Natural killer cell treated with Interleukin-12 subunit alpha and Interleukin-12 subunit beta and Interleukin-15 and Interleukin-18, amount 100 ng/mL, for 72 hours (primary cell): ENCODE measurements around the gene FZR1. TPM values are rescaled to one million over a fixed set of nuclear protein-coding genes. Genes with fewer than 3 reads are reported as not detected.
"Not testable (repeated sequence)": the region's sequence is repeated elsewhere in the genome, so short reads cannot be mapped to it uniquely, and the experiment has no call there.

Source experiments
- ATAC-seq, 2 donors: fragments of 150-1000 bp; cut with Tn5 transposase in 1 of 2; sonication (Bioruptor Pico), chemical (Tn5 transposase) in 1 of 2; 2 replicates each; pipeline ENCODE4 v1.10.0; 2021
- DNase-seq: peaks from one replicate; pipeline ENCODE4 v3.0.0; 2022; ENCODE audit warnings: low spot score
- H3K27ac Mint-ChIP-seq, 2 donors: 1 replicate in 1 of 2; 2 replicates in 1 of 2; pipeline ENCODE4 v1.8.0; 2022; ENCODE audit warnings: mixed read lengths in 2 of 2, mild to moderate bottlenecking in 1 of 2, moderate library complexity in 1 of 2
- H3K27me3 Mint-ChIP-seq, 2 donors: 1 replicate in 1 of 2; 2 replicates in 1 of 2; pipeline ENCODE4 v1.8.0; 2022; ENCODE audit warnings: mixed read lengths in 2 of 2
- H3K36me3 Mint-ChIP-seq: one replicate; pipeline ENCODE4 v1.8.0; 2022; ENCODE audit warnings: mixed read lengths
- H3K4me1 Mint-ChIP-seq, 2 donors: 1 replicate in 1 of 2; 2 replicates in 1 of 2; pipeline ENCODE4 v1.8.0; 2022; ENCODE audit warnings: low read depth in 2 of 2, mixed read lengths in 2 of 2, mild to moderate bottlenecking in 1 of 2
- H3K4me3 Mint-ChIP-seq: one replicate; pipeline ENCODE4 v1.8.0; 2022; ENCODE audit warnings: mixed read lengths
- H3K9me3 Mint-ChIP-seq: 2 replicates; pipeline ENCODE4 v1.8.0; 2022; ENCODE audit warnings: mixed read lengths
- total RNA-seq, 2 donors: library from RNA; stranded (reverse); gene quantifications; one replicate each; pipeline ENCODE4 v1.2.3, GENCODE V29; 2022

Gene FZR1
- total RNA-seq, 2 donors from 2014 or later = 51.4 to 63.0 TPM

DNA sequence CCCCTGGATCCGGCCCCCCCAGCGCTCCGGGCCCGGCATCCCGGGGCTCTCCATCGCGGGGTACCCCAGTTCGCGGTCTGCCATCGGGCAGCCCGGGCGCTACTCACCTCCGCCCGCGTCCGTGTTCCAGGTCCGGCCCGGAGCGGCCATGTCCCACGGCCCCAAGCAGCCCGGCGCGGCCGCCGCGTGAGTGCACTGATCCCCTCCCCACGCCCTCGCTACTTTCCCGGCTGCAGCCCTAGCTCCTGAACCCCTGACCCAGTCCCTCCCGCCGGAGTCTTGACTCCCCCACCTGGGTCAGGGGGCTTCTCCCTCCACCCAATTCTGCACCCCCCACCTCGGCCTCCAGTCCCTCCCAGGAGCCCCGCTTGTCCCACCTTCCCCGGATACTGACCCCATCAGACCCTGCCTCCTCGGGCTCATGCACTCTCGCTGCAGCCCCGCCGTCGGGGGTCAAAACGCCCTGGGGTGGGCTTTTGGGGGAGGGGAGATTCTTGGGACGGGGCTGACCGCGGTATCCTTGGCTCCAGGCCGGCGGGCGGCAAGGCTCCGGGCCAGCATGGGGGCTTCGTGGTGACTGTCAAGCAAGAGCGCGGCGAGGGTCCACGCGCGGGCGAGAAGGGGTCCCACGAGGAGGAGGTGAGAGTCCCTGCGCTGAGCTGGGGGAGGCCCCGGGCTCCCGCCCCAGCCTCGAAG, 67.2 kb downstream of the FZR1 start:
- Mint-ChIP-seq H3K27ac (no peak overlapping the region), H3K4me1 (peaks cover 8 to 18% of the 10 kb centered on the region in 2 donors), H3K9me3 (no peaks in the 10 kb centered on the region), H3K36me3 (no peaks in the 10 kb centered on the region), H3K4me3 (peak overlapping the region; percentile 81), H3K27me3 (no peaks in the 10 kb centered on the region)
- no peak for DNase-seq
- peak; percentile 2 to 11 for ATAC-seq

DNA sequence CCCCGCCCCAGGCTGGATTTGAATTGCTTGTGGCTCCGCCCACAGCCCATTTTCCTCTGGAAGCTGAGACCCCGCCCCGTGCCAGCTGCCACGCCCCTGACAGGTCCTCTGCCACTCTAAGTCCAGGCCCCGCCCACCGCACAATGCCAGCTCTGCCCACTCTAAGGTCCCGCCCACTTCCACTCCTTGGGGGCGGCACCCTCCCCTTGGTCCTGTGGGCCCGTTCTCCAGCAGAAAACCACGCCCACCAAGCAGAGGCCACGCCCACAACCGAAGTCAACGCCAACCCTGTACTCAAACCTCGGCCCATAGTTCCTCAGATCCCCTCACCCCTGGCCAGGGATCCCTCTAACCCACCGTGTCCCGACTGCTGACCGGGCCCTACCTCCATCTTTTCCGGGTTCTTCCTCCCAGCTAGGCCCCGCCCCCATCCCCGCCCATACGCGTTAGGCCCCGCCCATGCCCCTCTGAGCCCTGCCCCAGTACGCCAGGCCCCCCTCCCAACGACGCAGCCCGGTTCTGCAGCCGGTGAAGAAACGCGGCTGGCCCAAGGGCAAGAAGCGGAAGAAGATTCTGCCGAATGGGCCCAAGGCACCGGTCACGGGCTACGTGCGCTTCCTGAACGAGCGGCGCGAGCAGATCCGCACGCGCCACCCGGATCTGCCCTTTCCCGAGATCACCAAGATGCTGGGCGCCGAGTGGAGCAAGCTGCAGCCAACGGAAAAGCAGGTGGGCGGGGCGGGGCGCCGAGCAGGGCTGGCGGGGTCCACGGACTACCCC, 67.9 kb downstream of the FZR1 start:
- Mint-ChIP-seq H3K36me3 (no peaks in the 10 kb centered on the region), H3K9me3 (no peaks in the 10 kb centered on the region), H3K27ac (no peak overlapping the region), H3K27me3 (no peaks in the 10 kb centered on the region), H3K4me3 (peak overlapping the region; percentile 81), H3K4me1 (peaks cover 8 to 18% of the 10 kb centered on the region in 2 donors)
- peak; percentile 88 for DNase-seq
- peak; percentile 55 to 64 for ATAC-seq

DNA sequence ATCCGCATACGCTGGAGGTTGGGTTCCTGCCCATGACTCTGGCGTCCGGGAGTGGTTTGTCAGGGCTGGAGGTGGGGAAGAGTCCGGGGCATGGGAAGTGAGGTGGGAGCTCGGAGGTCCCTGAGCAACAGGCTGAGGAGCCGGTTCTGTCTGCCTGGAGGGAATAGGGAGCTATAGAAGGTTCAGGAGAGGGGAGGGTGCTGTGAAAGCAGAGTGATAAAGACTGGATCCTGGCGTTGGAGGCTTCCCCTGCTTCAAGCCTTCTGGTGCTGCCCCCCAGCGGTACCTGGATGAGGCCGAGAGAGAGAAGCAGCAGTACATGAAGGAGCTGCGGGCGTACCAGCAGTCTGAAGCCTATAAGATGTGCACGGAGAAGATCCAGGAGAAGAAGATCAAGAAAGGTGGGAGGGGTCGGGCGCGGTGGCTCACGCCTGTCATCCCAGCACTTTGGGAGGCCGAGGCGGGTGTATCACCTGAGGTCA, 69.2 kb downstream of the FZR1 start:
- Mint-ChIP-seq H3K27ac (no peak overlapping the region), H3K36me3 (no peaks in the 10 kb centered on the region), H3K9me3 (no peaks in the 10 kb centered on the region), H3K4me1 (peaks cover 8 to 18% of the 10 kb centered on the region in 2 donors), H3K27me3 (no peaks in the 10 kb centered on the region), H3K4me3 (no peak overlapping the region)
- ATAC-seq = no peak
- DNase-seq = no peak

DNA sequence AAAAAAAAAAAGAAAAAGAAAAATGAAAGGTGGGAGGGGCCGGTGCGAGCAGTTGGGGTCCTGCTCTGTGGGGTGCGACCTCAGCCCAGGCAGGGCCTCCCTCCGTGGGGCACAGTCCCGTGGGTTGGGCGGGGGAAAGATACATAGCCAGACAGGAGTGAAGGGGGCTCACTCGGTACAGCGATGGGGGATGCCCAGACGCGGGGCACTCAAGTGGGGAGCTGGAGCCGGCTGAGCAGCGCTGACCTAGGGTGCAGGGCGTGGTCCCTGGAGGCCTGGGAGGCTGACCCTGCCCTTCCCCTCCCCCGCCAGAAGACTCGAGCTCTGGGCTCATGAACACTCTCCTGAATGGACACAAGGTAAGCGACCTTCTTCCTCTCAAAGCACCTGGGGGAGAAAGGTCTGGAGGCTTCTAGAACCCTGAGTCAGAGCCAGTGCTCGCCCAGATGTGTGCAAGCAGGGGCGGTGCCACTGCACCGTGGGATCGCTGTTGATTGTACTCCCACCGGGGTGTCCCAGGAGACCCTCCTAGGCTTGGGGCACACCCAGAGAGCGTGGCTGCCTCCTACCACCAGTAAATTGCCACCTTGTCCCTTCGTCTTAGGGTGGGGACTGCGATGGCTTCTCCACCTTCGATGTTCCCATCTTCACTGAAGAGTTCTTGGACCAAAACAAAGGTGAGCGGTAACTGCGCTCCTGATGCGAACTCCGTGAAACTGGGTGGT, 70.0 kb downstream of the FZR1 start:
- ATAC-seq = no peak
- H3K9me3 Mint-ChIP-seq = no peaks in the 10 kb centered on the region
- H3K27ac Mint-ChIP-seq = no peak overlapping the region
- no peak overlapping the region for H3K4me3 Mint-ChIP-seq
- H3K27me3 Mint-ChIP-seq = no peaks in the 10 kb centered on the region
- DNase-seq = no peak
- H3K4me1 Mint-ChIP-seq = peaks cover 8 to 18% of the 10 kb centered on the region in 2 donors
- no peaks in the 10 kb centered on the region for H3K36me3 Mint-ChIP-seq

DNA sequence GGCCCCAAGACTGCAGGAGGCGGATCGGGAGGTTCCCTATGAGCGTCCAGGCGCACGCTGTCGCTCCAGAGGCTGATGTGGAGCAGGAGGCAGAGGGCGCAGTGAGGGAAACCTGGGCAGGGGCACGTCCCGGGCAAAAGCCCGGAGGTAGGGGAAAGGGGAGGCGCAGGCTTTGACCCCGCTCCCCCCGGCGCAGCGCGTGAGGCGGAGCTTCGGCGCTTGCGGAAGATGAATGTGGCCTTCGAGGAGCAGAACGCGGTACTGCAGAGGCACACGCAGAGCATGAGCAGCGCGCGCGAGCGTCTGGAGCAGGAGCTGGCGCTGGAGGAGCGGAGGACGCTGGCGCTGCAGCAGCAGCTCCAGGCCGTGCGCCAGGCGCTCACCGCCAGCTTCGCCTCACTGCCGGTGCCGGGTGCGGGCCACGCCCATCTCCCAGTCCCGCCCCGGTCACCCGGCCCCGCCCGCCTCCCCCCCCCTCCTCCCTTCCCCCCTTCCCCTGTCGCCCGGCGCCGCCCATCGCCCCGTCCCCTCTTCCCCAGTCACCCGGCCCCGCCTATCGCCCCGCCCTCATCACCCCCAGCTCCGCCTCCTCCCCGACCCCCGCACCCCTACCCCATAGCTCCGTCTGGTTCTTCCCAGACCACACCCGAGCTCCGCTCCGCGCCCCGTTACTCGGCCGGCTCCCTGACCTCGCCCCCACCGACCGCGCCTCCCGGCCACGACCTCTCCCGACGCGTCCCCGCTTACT, 70.8 kb downstream of the FZR1 start:
- DNase-seq (no peak), ATAC-seq (no peak)
- Mint-ChIP-seq H3K27ac (no peak overlapping the region), H3K9me3 (no peaks in the 10 kb centered on the region), H3K4me1 (peaks cover 4 to 15% of the 10 kb centered on the region in 2 donors), H3K36me3 (no peaks in the 10 kb centered on the region), H3K27me3 (no peaks in the 10 kb centered on the region), H3K4me3 (no peak overlapping the region)

DNA sequence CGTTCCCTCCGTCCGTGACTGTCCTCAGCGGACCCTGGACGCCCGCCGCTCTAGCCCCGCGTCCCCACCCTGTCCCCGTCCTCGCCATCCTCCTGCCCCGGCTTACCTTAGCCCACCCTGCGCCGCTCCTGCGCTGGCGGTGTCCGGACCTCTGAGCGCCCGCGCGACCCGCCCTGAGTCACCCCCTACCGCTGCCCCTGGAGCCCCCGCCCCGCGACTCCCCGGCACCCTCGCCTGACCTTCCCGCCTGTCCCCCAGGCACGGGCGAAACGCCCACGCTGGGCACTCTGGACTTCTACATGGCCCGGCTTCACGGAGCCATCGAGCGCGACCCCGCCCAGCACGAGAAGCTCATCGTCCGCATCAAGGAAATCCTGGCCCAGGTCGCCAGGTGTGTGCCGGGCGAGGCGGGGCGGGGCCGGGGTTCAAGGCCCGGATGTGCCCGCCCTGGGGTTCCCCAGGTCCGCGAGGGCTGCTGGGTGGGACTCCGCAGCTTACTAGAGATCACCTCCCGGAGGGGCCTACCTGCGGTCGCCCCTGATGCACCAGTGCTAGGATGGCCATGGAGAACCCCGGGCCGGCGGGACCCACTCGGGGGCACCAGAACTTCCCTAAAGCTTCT, 71.7 kb downstream of the FZR1 start:
- no peak for DNase-seq
- Mint-ChIP-seq H3K27me3 (no peaks in the 10 kb centered on the region), H3K4me1 (peaks cover 0 to 9% of the 10 kb centered on the region in 2 donors), H3K27ac (no peak overlapping the region), H3K36me3 (no peaks in the 10 kb centered on the region), H3K4me3 (no peak overlapping the region), H3K9me3 (no peaks in the 10 kb centered on the region)
- no peak for ATAC-seq

DNA sequence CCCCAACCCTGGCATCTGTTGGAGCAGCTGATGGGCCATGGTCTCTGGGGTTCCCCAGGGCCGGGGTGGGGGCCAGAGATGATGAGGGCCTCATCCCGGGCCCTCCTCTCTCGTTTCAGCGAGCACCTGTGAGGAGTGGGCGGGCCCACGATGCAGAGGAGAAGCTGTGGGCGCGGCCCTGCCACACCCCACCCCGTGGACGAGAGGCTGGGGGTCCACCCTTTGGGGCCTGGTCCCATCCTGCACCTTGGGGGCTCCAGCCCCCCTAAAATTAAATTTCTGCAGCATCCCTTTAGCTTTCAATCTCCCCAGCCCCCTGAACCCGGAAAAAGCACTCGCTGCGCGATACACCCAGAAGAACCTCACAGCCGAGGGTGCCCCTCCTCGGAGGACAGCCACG, 72.3 kb downstream of the FZR1 start:
- ATAC-seq = no peak
- Mint-ChIP-seq H3K9me3 (no peaks in the 10 kb centered on the region), H3K4me3 (no peak overlapping the region), H3K4me1 (peaks cover 0 to 9% of the 10 kb centered on the region in 2 donors), H3K36me3 (no peaks in the 10 kb centered on the region), H3K27ac (no peak overlapping the region), H3K27me3 (no peaks in the 10 kb centered on the region)
- DNase-seq = no peak

DNA sequence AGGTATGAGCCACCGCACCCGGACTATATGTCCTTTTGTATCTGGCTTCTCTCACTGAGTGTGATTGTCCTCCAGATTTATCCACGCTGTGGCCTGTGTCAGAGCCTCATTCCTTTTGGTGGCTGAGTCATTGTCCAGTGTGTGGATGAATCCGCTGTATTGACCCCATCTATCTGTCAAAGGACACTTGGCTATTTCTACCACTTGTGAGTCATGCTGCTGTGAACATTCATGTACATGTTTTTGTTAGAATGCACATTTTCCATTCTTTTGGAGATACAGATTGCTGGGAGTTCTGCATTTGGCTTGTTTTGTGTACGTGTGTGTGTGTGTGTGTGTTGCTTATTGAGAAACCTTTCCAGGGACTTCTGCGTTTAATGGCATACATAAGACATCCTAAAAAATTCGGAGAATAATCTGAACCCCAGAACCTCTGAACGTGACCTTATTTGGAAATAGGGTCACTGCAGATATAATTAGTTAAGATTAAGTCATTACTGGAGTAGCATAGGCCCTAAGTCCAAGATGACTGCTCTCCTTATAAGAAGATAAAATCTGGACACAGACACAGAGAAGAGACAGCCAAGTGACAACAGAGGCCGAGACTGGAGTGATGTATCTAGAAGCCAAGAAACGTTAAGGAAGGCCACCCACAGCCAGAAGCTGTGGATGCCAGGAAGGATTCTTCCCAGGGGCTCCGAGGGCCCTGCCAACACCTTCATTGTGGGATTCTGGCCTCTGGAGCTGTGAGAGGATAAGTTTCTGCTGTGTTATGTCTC, 74.2 kb downstream of the FZR1 start:
- Mint-ChIP-seq H3K4me3 (no peak overlapping the region), H3K4me1 (peaks cover 0 to under 1% of the 10 kb centered on the region in 2 donors), H3K36me3 (no peaks in the 10 kb centered on the region), H3K27me3 (no peaks in the 10 kb centered on the region), H3K27ac (no peak overlapping the region), H3K9me3 (no peaks in the 10 kb centered on the region)
- no peak for DNase-seq
- no peak for ATAC-seq

DNA sequence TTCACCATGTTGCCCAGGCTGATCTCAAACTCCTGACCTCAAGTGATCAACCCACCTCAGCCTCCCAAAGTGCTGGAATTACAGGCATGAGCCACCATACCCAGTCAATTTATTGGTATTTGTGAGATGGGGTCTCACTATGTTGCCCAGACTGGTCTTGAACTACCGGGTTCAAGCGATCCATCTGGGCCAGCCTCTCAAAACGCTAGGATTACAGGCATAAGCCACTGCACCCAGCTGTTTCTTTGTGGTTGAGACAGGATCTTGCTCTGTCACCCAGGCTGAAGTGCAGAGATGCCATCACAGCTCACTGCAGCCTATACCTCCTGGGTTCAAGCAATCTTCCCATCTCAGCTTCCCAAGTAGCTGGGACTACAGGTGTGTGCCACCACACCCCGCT, 75.7 kb downstream of the FZR1 start:
- H3K4me1 Mint-ChIP-seq = not testable (repeated sequence)

DNA sequence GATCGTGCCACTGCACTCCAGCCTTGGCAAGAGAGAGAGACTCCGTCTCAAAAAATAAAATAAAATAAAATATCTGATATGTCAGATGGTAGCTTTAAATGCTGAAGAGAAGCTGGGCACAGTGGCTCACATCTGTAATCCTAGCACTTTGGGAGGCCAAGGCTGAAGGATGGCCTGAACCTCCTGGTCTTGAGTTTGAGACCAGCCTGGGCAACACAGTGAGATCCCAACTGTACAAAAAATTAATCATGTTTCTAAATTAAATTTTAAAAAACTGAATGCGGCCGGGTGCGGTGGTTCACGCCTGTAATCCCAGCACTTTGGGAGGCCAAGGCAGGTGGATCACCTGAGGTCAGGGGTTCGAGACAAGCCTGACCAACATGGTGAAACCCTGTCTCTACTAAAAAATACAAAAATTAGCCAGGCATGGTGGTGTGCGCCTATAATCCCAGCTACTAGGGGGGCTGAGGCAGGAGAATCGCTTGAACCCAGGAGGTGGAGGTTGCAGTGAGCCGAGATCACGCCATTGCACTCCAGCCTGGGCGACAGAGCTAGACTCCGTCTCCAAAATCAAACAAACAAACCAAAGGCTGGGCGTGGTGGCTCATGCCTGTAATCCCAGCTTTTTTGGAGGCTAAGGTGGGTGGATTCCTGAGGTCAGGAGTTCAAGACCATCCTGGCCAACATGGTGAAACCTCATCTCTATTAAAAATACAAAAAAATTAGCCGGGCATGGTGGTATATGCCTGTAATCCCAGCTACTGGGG, 78.1 kb downstream of the FZR1 start:
- not testable (repeated sequence) for H3K27ac Mint-ChIP-seq, ATAC-seq, H3K9me3 Mint-ChIP-seq, H3K4me1 Mint-ChIP-seq, DNase-seq, H3K4me3 Mint-ChIP-seq, H3K36me3 Mint-ChIP-seq, H3K27me3 Mint-ChIP-seq

More for the DNA sequence above, 75.7 kb downstream of the FZR1 start:
- not testable (repeated sequence) for DNase-seq, ATAC-seq, H3K9me3 Mint-ChIP-seq, H3K27me3 Mint-ChIP-seq, H3K27ac Mint-ChIP-seq, H3K4me3 Mint-ChIP-seq, H3K36me3 Mint-ChIP-seq

DNA sequence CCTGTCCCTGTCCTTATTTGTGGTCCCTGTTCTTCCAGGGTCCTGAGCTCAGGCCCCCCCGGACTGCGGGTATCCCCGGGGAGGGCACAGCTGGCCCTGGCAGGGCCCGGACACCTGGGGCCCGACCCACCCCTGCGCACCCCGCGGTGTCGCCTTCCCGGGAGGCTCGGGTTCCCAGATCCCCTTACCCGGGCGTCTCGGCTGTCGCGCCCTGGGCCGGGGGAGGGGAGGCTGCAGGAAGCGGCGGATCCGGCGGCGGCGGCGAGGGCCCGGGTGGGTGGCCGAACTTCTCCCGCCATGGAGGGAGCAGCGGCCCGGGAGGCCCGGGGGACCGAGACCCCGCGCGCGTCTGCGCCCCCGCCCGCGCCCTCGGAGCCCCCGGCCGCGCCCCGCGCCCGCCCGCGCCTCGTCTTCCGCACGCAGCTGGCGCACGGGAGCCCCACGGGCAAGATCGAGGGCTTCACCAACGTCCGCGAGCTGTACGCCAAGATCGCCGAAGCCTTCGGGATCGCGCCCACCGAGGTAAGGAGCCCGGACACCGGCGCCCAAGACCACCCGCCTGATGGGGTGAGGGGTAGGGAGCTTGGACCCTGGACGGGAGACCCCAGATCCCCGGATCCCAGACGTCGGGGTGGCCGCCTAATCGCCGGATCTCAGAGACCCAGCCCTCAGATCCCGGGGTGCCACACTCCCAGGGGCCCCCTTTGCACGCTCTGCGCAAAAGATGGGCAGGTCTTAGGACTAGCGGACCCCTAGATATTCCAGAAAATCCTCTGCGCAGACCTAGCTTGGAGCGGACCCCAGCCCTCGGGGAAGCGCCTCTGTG, 79.4 kb downstream of the FZR1 start, which contains the start of gene GIPC3:
Gene GIPC3 (plus strand): TSS at position 178 of the 826 bp plus-strand sequence. CDS start 120 bp downstream, at position 298.
- ATAC-seq (peak in 1 of 2 donors; percentile 22), DNase-seq (no peak)
- Mint-ChIP-seq H3K27ac (no peak within 1 kb of the TSS), H3K4me3 (no peak within 1 kb of the TSS), H3K4me1 (no peaks in the 10 kb centered on the region), H3K36me3 (no peaks in the 10 kb centered on the region), H3K27me3 (no peaks in the 10 kb centered on the region), H3K9me3 (no peaks in the 10 kb centered on the region)
